ENCODE measurements around the gene TATDN2.

Gene TATDN2

DNA sequence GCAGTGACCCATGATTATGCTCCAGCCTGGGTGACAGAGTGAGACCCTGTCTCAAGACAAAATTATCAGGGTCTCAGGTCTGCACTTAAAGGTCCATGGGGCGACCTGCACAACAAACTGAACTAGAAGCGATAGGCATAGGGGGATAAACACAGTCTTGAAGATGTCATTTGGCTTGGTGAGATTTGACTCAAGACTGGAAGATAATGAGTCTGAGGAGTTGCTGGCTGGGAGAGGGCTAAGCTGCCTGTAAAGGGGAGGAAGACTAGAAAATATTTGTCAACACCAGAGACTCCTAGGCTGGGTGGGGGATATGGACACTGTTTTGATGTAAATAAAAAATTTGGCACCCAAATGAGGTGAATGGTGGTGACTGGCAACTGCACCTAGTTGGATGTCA is 24.7 kb downstream of the TATDN2 start:
- no peak for DNase-seq

DNA sequence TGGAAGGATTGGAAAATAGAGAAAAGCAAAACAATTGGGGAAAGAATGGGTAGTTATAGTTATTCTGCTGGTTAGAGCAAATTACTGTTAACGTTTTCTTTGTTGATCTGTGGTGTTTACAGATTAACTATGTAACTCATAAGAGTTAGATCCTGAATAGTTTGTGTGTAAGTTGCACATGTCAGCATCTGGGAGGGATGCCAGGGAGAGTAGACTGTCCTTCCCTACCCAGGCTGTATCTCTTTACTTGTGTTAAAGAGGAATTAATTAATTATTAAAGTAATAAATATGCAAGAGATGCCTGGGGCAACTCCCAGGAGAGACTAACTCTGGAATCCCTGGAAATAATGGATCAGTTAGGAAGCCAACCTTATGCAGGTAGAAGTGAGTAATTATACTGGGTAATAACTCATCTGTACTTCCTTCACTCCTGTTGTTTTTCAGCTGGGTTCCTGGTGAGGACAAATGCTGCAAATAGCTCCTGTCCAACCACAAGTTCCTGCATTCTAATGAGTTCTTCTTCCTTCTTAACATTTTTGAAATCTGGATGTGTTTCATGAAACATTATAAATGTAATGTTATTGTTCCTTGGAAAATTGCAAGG is 25.5 kb downstream of the TATDN2 start:
- DNase-seq = no peak

DNA sequence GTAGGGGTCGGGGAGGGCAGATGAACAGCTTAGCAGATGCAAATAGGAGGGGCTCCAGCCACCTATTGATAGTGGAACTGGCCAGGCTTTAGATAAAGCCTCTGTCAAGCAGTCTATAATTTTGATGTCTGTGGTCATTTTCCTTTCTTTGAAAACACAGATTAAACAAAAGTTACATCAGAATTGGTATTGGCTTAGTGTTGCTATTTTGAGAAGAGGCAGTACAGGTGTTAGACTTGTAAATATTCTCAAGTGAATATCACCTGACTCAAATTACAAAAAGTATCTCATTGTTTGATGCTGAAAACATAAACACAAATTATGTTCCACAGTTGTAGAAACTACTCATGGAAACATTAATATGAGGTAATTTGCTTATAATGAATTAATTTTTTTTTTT is 26.3 kb downstream of the TATDN2 start:
- DNase-seq = no peak

DNA sequence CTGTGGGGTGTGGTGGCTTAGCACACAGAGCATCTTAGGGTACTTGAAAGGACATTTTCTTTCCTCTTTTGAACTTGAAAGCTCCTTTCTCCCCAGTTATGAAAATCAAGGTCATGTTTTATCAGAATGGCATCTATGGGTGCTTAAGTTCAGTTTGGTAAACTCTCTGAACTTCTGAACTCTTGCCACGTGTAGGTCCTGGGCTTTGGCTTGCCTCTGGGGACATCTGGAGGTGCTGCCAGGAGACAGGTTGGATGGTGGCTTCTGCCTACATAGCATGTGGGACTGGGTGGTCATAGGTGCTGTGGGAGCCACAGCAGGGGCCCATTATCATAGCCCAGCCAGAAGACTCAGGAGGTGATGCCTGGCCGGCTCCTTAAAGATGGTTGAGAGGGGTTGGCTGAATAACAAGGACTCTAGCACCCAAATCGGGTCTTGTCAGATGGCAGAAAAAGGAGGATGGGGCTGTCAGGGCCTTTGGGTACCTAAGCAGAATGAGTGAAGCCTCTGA is 28.9 kb downstream of the TATDN2 start:
- no peak for DNase-seq

DNA sequence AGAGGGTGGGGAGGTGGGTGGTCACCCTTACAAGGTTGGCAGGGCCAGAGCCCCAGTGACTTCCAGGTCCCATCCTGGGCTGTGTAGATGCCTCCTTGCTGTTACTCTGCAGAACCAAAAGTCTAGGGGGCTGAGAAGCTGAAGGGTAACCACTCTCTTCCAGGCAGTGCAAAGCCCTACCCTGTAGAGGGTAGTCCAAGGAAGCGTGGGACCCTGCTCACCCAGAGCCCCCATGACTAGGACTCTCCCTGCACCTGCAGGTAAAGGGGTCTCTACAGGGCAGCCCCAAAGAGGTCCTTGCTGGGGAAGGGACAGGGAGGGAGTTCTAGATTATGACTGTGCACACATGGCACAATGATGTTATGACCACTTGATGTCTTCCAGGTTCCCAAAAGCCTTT is 30.2 kb downstream of the TATDN2 start:
- no peak for DNase-seq

DNA sequence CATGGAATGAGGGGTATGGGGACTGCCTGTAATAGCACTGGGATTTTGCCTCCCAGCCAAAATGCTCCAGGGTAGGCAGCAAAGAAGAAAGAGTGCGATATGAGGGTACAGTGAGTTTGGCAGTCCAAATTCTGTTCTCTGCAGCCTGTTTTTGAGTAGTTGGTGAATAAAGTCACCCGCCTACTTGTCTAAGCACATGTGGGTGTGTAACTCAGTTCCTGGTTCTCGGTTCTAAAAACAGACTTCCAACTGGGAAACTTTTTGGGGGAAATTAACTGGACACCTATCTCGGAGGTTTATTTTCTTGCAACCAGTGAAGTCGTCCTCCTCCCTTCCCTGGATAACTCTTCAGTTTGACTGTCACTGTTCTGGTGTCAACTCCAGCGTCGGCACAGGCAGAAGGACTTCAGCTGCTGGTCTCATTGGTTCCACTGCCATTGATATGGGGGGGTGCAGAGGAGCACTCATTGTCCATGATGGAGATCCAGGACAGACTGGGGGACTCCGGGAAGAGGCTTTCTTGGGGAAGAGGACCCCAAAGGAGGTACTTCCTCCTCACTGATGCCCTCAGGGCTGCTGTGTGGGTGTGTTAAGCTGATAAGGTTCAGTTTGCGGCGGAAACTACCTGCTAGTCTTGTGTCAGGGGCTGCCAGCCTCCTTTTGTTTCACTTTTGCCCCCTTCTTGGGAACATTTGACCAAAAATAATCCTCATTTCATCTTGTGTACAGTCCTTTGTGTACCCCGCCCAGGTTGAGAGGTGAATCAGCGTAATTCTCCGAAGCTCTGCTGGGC is 31.3 kb downstream of the TATDN2 start:
- no peak for DNase-seq

DNA sequence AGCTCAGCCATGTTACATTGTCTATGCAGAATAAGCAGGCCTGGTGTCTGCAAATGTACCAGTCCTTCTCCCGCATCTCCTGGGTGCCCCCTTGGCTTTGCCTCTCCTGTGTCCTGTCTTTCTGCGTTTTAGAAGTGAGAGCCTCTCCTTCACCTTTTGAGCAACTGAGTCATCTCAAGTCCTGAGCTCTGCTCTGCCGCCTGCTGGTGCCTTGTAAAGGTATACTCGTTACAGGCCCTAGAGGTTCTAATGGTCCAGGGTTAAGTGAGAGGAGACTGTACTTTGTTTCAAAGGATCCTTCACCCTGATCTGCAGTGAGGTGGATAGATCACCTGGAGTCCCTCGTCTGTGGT is 31.9 kb downstream of the TATDN2 start:
- no peak for DNase-seq

DNA sequence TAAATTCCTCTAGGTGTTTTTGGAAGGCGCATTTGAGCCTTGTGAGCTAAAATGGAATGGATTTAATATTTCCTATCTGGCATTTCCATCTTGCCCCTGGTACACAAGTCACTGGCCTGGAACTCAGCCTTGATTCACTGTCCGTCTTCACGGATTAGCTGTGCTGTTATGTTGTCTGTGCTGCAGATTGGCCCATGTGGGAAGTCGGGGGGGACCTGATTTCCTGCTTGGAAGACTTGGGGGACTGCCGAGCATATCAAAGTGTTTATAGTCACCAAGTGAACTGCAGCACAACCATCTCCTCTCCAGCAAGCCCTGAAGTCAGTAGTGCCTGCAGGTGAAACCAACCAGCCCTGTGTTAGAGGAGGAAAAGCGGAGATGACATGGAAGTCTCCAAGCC is 32.3 kb downstream of the TATDN2 start:
- no peak for DNase-seq

DNA sequence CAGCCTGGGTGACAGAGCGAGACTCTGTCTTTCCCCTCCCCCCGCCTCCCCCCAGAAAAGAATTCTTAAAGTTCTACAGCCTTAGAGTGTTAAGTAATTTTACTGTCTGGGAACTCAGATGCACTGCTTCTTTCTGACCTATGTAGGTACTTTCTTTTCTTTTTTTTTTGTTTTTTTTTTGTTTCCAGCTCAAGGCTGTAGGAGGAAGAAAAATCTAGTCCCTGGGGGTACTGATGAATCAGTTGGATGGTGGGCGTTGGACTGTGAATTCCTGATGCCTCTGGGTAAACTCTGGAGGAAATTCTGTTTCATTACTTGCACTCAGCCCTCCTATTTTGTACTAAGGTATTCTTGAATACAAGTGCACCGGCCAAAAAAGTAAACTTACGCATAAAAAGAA is 33.7 kb downstream of the TATDN2 start:
- no peak for DNase-seq

DNA sequence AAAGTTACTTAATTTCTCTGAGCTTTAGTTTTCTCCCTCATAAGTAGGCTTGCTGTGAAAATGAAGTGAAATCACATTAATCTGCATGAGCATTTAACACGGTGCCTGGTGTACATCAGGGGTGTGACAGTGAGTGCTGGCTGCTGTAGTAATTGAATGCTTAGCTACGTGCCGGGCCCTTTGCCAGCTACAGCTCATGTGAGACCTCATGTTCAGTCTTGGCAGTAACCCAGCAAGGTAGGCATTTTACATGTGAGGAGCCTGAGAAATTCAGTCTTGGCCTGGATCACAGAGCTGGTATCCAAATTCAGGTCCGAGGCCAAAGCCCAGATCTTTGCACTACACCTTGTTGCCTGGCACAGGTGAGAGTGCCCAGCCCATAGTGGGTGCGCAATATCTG is 35.4 kb downstream of the TATDN2 start:
- DNase-seq = no peak

DNA sequence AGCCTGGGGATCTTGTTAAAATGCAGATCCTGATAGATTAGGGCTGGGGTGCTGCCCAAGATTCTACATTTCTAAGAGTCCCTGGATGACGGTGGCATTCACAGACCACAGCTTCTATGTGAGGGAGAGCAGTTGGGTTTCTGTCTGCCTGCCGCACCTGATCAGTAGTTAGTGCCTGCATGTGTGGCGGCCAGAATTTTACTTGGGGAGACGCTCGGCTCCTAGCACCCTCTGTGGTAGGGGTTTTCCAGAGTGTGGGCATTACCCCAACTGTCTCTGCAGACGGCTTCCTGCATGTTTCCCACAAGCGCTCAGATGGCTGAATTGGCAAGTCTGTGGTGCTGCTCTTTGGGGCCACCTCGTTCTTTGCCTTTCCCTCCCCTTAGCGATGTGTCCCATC is 36.2 kb downstream of the TATDN2 start:
- DNase-seq = no peak

DNA sequence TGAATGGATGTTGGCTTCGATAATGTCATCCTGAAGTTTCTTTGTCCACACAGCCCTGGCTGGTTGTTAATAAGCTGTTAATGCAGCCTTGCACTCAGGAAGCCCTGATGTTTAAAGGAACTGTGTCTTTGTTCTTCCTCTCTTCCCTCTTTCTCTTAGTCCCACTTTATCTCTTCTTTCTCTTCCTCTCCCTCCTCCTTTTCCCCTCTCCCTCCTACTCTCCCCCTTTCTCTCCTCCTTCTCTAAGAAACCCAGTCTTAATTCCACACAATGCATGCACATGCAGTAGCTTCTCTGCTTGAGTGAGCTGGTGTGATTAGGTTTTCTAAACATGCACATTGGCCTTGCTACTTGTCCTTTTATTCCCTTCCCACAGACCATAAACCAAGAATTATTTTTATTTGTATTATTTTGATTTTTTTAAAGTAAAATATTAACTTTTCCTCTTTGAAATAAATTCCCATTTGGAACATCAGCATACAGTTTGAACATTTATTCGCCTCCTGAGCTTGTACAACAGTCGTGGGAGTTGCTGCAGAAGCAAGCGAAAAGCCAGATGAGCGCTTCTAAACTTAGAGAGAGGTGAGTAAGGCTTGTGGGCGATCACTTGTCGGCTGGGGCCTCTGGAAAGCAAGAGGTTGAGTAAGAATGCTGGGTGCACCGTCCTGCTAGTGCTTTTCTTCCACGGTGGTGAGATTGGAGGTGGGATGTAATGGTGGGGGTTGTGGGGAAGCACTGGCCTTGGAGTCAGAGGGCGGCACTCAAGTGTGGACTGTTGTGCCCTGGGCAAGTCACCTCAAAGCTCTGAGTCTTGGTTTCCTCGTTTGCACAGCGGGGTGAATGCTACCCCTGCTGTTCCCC is 37.2 kb downstream of the TATDN2 start:
- no peak for DNase-seq

DNA sequence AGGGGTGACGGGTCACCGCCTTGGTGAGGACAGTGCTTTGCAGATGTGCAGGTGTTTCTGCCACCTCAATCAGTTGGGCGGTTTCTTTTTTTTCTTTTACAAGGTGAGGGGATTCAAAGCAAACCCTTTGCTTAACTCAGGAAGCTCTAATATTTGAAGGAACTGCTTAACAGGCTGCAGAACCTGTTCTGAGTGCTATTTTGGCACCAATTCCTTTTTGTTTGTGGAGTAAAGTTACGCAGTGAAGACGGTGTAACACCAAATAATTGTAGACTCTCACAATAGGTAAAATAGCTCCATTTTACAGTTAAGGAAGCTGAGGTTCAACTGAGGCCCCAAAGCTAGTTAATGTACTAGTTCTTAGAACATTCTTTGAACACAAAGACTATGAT is 37.9 kb downstream of the TATDN2 start:
- no peak for DNase-seq

DNA sequence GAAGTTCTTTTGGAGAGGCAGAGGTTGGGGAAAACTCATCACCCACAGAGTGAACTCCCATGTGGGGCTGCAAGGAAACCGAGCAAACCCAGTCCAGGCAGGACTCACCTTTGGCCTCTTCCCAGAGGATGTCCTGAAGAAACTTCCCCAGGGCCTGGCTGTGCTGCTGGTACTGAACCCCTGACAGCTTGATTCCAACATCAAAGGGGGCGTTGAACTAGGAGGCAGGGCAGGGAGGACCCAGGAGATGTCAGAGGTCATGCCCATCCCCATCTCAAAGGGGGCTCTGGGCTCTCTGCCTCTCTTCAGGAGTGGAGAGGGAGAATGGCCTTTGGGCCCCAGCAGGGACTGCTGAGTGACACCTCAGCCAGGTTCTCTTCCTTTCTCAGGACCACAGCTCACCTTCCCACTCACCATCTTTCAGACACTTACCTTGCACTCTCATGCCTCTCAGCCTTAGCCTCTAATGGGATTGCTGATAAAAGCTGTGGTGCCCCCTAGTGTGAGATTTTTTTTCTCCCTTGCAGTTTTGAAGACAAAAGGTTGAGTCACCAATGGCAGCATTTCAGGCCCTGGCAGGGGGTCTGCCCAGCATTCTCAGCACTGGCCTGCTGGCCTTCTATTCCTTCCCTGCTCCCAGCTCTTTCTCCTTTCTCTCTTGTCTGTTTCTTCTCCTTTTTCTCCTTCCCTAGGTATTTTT is 38.5 kb downstream of the TATDN2 start:
- no peak for DNase-seq

DNA sequence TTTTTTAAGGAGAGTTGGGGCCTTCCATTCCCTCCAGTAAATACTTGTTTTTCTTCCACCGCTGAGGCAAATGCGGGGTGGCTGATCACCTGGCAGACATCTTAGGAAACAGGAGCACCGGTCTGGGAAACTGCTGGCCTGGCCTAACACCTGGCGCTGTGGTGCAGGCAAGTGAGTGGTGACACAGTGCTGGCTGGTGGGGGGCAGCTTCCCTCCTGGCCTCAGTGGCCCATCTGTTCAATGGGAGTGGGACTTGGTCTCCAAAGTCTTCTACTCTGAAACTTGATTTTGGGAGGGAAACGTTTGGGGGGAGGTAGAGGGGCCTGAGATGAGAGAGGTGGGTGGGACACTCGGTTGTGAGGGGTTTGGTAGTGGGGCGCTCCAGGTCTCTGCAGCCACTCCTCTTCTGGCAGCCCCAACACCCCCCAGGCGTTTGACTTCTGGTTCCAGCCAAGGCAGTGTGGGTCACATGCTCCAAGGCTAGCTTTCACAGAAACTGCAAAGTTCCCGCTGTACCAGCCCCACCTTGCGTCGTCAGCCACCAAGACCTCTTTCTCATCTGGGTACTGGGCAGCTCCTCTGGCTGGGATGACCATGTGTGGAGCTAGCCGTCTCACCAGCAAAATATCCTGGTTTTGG is 39.8 kb downstream of the TATDN2 start:
- DNase-seq = no peak

DNA sequence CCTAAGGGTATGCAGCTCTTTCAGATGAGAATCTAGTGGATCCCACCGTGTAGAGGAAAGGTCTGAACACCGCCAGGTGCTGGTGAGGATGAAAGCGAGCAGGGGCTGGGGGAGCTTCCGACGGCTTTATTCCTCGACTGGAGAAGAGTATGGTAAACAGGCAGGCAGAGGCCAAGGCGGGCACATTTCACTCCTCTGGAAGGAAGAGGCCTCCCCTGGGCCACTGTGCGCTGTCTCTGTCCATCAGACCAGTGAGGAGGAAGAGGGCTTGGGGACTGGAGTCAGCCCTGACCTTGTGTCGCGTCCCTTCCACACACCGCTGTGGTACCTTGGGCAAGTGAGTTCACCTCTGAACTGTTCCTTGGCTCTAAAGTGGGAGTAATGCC is 40.3 kb downstream of the TATDN2 start:
- DNase-seq = no peak

DNA sequence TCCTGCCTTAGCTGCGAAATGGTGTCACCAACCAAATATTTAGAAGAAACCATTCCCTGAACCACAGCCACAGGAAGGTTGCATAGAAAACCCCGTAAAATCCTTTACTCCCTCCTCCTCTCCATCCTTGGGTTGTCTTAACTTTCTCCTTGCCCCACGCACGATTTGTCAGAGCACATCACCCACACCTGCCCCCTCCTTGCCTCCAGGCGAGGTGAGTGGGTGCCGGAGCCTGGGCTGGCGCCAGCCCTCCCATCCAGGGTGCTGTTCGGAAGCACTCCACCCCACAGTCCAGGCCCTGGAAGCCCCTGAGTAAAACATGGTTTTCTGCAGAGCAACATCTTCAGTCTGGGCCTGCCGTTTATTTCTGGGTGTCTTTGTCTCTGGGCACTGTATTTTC is 40.8 kb downstream of the TATDN2 start:
- DNase-seq = no peak

DNA sequence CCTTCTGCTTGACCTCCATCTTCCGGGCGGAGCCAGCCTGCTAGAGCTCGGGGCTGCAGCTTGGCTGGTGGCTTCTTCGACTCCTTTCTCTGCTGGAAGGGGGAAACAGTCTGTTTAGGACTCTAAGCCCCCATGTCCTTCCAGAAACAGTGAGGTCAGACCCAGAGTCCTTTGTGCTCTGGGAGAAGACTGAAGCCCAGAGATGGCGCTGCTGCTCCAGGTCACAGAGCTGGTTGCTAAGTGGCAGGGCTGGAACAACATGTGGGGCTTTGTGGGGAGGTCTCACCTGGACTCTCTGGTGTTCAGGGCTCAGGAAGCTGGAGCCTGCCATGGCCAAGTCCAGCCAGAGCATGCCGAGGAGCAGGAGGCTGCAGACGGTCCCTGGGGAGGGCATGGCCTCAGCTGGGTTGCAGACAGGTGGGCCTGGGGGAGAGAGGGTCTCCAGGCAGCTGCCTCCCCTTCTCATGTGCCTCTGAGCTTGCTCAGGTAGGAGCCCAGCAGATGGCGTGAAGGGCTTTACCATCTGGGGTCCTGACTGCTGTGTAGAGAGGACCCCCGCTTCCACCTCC is 41.6 kb downstream of the TATDN2 start:
- no peak for DNase-seq

DNA sequence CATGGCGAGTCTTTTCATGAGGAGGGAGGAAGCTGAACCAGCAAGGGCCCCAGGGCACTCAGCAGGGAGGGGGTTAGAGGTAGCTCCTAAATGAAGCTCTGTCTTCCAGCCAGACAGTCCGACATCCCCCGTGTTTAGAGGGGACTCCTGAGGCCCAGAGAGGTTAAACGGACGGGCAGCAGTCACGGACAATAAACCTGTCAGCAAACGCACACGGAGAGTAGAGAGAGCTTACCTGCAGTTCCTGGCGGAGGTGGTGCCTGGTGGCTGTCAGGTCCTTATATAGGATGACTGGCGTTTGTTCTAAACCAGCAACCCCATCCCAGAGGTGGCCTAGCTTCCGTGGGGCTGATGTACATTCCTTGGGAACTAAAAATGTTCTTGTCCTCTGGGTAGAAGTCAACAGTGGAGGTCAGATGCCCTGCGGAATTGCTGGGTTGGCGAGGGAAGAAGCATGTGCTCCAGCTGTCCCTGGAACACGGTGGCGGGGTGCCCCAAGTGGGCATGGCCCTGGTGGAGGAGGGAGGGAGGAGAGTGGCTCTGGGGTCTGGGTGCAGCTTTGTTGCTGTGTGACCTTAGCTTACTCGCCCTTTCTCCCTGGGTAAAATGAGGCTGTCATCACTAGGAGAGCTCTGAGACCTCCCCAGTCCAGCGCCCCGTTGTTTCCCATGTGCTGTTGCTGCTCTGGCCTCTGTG is 42.4 kb downstream of the TATDN2 start:
- no peak for DNase-seq

DNA sequence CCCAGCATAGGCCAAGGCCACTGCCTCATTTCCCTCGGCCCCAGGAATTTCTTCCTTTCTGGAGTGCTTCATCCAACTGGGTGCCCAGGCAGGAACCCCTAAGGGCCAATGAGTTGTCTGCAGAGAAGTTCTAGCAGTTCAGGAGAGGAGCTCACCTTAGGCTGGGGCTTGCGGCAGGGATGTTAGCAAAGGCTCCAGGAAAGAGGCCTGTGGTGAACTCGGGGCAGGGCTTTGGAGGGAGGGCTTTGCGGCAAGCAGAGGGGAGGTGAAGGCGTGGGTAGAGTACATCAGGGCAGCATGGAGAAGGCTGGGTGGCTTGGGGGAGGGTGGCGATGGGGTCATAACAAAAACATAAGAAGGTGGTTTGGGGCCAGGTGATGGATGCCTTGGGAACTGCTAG is 43.4 kb downstream of the TATDN2 start:
- no peak for DNase-seq

All from effector CD8-positive, alpha-beta T cell (primary cell).